Stimulated activated CD4-positive, alpha-beta T cell treated with anti-CD3 and anti-CD28 coated beads, Interleukin-4, amount 100 ng/mL, for 4 hours (primary cell): ENCODE data around the gene DYNLT5.
"Not testable (repeated sequence)": the region's sequence is repeated elsewhere in the genome, so short reads cannot be mapped to it uniquely, and the experiment has no call there.

Experiments used
- DNase-seq, 2 experiments: peaks; one replicate each; pipeline ENCODE4 v3.0.0-alpha.2; 2020

DYNLT5 gene

GRCh38 chr1:66791621-66792610 is 39.7 kb downstream of the DYNLT5 start:
- DNase-seq, result no peak

DNA sequence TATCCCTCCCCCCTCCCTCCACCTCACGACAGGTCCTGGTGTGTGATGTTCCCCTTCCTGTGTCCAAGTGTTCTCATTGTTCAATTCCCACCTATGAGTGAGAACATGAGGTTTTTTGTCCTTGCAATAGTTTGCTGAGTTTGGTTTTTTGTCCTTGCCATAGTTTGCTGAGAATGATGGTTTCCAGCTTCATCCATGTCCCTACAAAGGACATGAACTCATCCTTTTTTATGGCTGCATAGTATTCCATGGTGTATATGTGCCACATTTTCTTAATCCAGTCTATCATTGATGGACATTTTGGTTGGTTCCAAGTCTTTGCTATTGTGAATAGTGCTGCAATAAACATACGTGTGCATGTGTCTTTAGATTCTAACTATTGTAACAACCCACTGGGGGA is 43.6 kb downstream of the DYNLT5 start:
- not testable (repeated sequence) for DNase-seq

GRCh38 chr1:66809245-66809644 is 57.0 kb downstream of the DYNLT5 start:
- no peak for DNase-seq

DNA sequence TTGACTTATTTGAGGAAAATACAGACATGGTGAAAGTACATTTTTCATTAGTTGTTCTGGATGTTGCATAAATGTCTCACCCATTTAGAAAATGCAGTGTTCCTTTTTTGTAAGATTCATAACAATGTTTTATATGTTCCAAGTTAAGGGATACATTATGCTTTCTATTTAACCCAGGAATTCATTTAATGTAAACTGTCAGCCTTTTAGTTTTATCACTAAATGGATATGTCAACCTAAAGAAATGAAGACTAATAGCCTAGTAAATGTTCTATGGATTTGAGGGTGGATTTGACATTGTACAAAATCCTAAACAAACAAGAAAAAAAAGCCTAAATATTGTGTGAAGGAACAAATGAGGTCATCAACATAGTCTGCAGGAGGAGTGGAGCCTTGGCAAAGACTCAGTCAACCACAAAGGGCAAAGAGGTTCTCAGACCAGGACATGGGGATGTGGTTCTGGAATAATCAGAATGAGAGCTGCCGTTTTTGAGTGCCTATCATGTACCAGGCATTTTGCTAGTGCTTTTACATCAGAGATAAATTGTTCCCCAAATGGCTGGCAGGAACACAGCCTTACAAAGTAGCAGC is 57.6 kb downstream of the DYNLT5 start:
- no peak for DNase-seq

- DNase-seq, result no peak
These were observed 72.5 kb downstream of the DYNLT5 start for GRCh38 chr1:66824771-66825170.
